HCT116 (cell line): ENCODE measurements around the gene TEDC2.

Source experiments
- CTCF ChIP-seq, 3 experiments: fragments of 200-600 bp in 1 of 3; sonication (generic) in 1 of 3; IDR thresholded peaks in 2 of 3; conservative IDR thresholded peaks in 1 of 3; 2 replicates each; pipeline ENCODE4 v1.5.1; 2012 to 2017; ENCODE audit warnings: low read depth in 2 of 3, low read length in 2 of 3, antibody characterized with exemption in 1 of 3, borderline replicate concordance in 1 of 3, control low read depth in 1 of 3, mild to moderate bottlenecking in 1 of 3, mixed read lengths in 1 of 3, mixed run types in 1 of 3, moderate library complexity in 1 of 3; ENCODE audit not compliant: insufficient read depth in 1 of 3
- EGR1 ChIP-seq: IDR thresholded peaks from 2 replicates; pipeline ENCODE4 v1.6.1; 2012; ENCODE audit warnings: low read depth
- EZH2 ChIP-seq: fragments of 200-600 bp; sonication (generic); IDR thresholded peaks from 2 replicates; pipeline ENCODE4 v1.6.1; 2017; ENCODE audit warnings: antibody characterized with exemption, mixed run types
- EZH2phosphoT487 ChIP-seq: fragments of 200-600 bp; IDR thresholded peaks from 2 replicates; pipeline ENCODE4 v1.6.1; 2018; ENCODE audit warnings: antibody characterized with exemption, borderline replicate concordance
- POLR2A ChIP-seq: IDR thresholded peaks from 2 replicates; pipeline ENCODE4 v1.7.0; 2011; ENCODE audit warnings: borderline replicate concordance; ENCODE audit not compliant: insufficient read depth, insufficient read length; ENCODE audit errors: extremely low read depth
- RAD21 ChIP-seq: IDR thresholded peaks from 2 replicates; pipeline ENCODE4 v1.6.1; 2012; ENCODE audit warnings: low read depth, mild to moderate bottlenecking
- TCF7L2 ChIP-seq: IDR thresholded peaks from 2 replicates; pipeline ENCODE4 v1.7.0; 2011; ENCODE audit warnings: borderline replicate concordance, inconsistent platforms; ENCODE audit not compliant: insufficient read depth, insufficient read length; ENCODE audit errors: extremely low read depth

- TF ChIP-seq EZH2phosphoT487 (no peak), EGR1 (no peak), CTCF (IDR thresholded peaks at IDR 0.05 in 2 of 3, conservative IDR thresholded peaks at IDR 0.05 in 1 of 3; ENCODE audit: borderline replicate concordance in 1 of 3, insufficient read depth in 1 of 3, low read depth in 2 of 3, low read length in 2 of 3) (no peak), RAD21 (no peak), EZH2 (no peak), TCF7L2 (no peak), POLR2A (no peak)
Measured at GRCh38 chr16:2462031-2462866, 2.3 kb downstream of the TEDC2 start.
